Dedifferentiated amniotic fluid mesenchymal stem cell (primary cell): ENCODE data around the gene GNG13.

Source experiments
- DNase-seq: peaks from one replicate; pipeline ENCODE4 v3.0.0-alpha.2; 2016; ENCODE audit errors: extremely low spot score

Gene GNG13

GRCh38 chr16:794091-794822 lies 6.3 kb downstream of the GNG13 start:
- DNase-seq = no peak

- DNase-seq = no peak
Measured at GRCh38 chr16:793414-793813, 7.1 kb downstream of the GNG13 start.

- DNase-seq = no peak
Measured at GRCh38 chr16:792221-792995, 8.1 kb downstream of the GNG13 start.

- no peak for DNase-seq
Measured at GRCh38 chr16:791131-791530, 9.4 kb downstream of the GNG13 start.

GRCh38 chr16:790086-790485 lies 10.4 kb downstream of the GNG13 start:
- DNase-seq = no peak

- no peak for DNase-seq
Measured at GRCh38 chr16:789191-789850, 11.2 kb downstream of the GNG13 start.

GRCh38 chr16:788399-789126 lies 12.0 kb downstream of the GNG13 start, which contains the start of gene CHTF18:
Gene CHTF18 (plus strand): TSS chr16:788620. CDS start chr16:788685, 65 bp downstream.
- peak; percentile 85 for DNase-seq

- DNase-seq = no peak
Measured at GRCh38 chr16:787978-788398, 12.5 kb downstream of the GNG13 start, which contains the start of gene RPUSD1. Gene RPUSD1 (minus strand): TSS chr16:788381. CDS start chr16:787737, 644 bp downstream.

GRCh38 chr16:787321-787966 lies 13.1 kb downstream of the GNG13 start:
- no peak for DNase-seq

- DNase-seq = peak; percentile 19
Measured at GRCh38 chr16:785563-786535, 14.7 kb downstream of the GNG13 start.

GRCh38 chr16:784431-784830 lies 16.1 kb downstream of the GNG13 start:
- no peak for DNase-seq

GRCh38 chr16:783404-784161 lies 17.0 kb downstream of the GNG13 start:
- no peak for DNase-seq

- no peak for DNase-seq
Measured at GRCh38 chr16:782766-783403, 17.6 kb downstream of the GNG13 start.

GRCh38 chr16:782258-782657 lies 18.3 kb downstream of the GNG13 start:
- no peak for DNase-seq

- DNase-seq = no peak
Measured at GRCh38 chr16:781346-782010, 19.1 kb downstream of the GNG13 start.

GRCh38 chr16:780296-780695 lies 20.2 kb downstream of the GNG13 start:
- DNase-seq = no peak

GRCh38 chr16:779561-779960 lies 21.0 kb downstream of the GNG13 start:
- no peak for DNase-seq

GRCh38 chr16:778909-779527 lies 21.5 kb downstream of the GNG13 start:
- no peak for DNase-seq
